GM12891 (cell line): ENCODE measurements around the gene ENOX1.

Experiments used
- PAX5 ChIP-seq: IDR thresholded peaks from 2 replicates; pipeline ENCODE4 v1.6.1; 2011; ENCODE audit warnings: low read length, moderate library complexity, mild to moderate bottlenecking; ENCODE audit not compliant: insufficient read depth, severe bottlenecking
- POLR2A ChIP-seq: IDR thresholded peaks from 2 replicates; pipeline ENCODE4 v1.6.1; 2011; ENCODE audit warnings: low read depth, low read length, control low read depth
- POLR2AphosphoS5 ChIP-seq: IDR thresholded peaks from 2 replicates; pipeline ENCODE4 v1.6.1; 2011; ENCODE audit warnings: low read depth, low read length, control low read depth
- POU2F2 ChIP-seq: IDR thresholded peaks from 2 replicates; pipeline ENCODE4 v1.6.1; 2011; ENCODE audit warnings: low read depth, mild to moderate bottlenecking, control low read depth, low read length, moderate library complexity
- SPI1 ChIP-seq: IDR thresholded peaks from 2 replicates; pipeline ENCODE4 v1.6.1; 2011; ENCODE audit warnings: low read depth, low read length, control low read depth
- TAF1 ChIP-seq: IDR thresholded peaks from 2 replicates; pipeline ENCODE4 v1.6.1; 2011; ENCODE audit warnings: low read depth, low read length, control low read depth

DNA sequence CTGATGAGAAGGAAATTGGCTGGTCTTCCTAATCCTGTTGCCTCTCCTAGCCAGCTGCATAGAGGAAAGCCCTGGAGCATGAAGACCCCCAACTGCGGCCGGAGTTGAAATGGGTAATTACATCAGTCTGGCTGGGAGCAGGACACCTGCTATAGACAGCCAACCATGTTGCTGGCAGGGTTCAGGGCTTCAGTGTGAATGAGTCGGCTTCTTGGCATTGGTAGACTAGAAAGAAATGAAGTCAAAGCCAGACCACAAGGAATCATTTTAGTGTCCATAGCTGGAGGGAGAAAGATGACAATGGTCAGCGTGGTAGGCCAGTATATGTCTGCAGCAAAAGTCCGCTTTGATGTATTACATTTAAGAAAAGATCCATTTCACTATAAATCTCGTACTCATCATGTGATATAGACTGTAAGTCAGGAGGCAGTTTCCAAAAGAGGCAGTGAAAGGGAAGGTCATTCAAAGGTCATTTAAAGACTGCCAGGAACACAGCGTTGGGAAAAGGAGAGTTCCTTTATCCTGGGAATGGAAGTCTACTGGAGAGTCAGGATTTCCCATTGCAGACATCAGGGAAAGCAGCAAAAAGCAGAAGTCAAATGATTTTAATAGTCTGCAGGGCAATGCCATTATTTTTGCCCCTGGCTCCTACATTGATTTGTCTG is 500.7 kb downstream of the ENOX1 start:
- TF ChIP-seq POLR2AphosphoS5 = no peak
- no peak for TF ChIP-seq POLR2A
- TF ChIP-seq TAF1 = no peak
- peak; percentile 23; the same call in 1 of the 2 replicates for TF ChIP-seq SPI1
- no peak for TF ChIP-seq POU2F2
- TF ChIP-seq PAX5 = no peak
